GM12878 (cell line): ENCODE data around the gene AP1M1. TPM values are rescaled to one million over a fixed set of nuclear protein-coding genes. Genes with fewer than 3 reads are reported as not detected.
A peak's percentile ranks its signal among the peaks of the same experiment; 100 is the strongest.

Experiments
- CREM ChIP-seq: IDR thresholded peaks from 2 replicates; pipeline ENCODE4 v1.6.1; 2014; ENCODE audit warnings: antibody characterized with exemption, low read depth
- ESRRA ChIP-seq: IDR thresholded peaks from 2 replicates; pipeline ENCODE4 v1.6.1; 2012; ENCODE audit warnings: mild to moderate bottlenecking, low read length, improper control_type of control experiment
- FOXK2 ChIP-seq: fragments of 450-650 bp; IDR thresholded peaks from 2 replicates; pipeline ENCODE4 v1.6.1; 2017; ENCODE audit warnings: mild to moderate bottlenecking, moderate library complexity
- HDAC2 ChIP-seq: fragments of 200-600 bp; sonication (generic); IDR thresholded peaks from 2 replicates; pipeline ENCODE4 v1.6.1; 2017
- KAT2A ChIP-seq: conservative IDR thresholded peaks from 2 replicates; pipeline ENCODE4 v1.6.1; 2011; ENCODE audit warnings: low read depth, low read length; ENCODE audit not compliant: control insufficient read depth
- KDM1A ChIP-seq: fragments of 200-600 bp; sonication (generic); IDR thresholded peaks from 2 replicates; pipeline ENCODE4 v1.6.1; 2016; ENCODE audit warnings: borderline replicate concordance
- MEF2A ChIP-seq: IDR thresholded peaks from 2 replicates; pipeline ENCODE4 v1.6.1; 2011; ENCODE audit warnings: low read depth, mild to moderate bottlenecking, low read length, moderate library complexity; ENCODE audit not compliant: insufficient read depth
- NFXL1 ChIP-seq: fragments of 450-650 bp; IDR thresholded peaks from 2 replicates; pipeline ENCODE4 v1.6.1; 2017; ENCODE audit warnings: antibody characterized with exemption, mild to moderate bottlenecking, borderline replicate concordance
- NR2C2 ChIP-seq: IDR thresholded peaks from 2 replicates; pipeline ENCODE4 v1.6.1; 2011; ENCODE audit warnings: borderline replicate concordance, low read depth; ENCODE audit not compliant: control insufficient read depth, insufficient read length
- RELA ChIP-seq: fragments of 450-650 bp; IDR thresholded peaks from 2 replicates; pipeline ENCODE4 v1.8.0; 2014; ENCODE audit warnings: borderline replicate concordance; ENCODE audit not compliant: partially characterized antibody
- SIN3A ChIP-seq: IDR thresholded peaks from 2 replicates; pipeline ENCODE4 v1.6.1; 2012; ENCODE audit warnings: low read depth, low read length, improper control_type of control experiment
- SP1 ChIP-seq: IDR thresholded peaks from one replicate; pipeline ENCODE4 v1.6.1; 2011; ENCODE audit warnings: low read depth, low read length
- SREBF1 ChIP-seq: IDR thresholded peaks from 2 replicates; pipeline ENCODE4 v1.6.1; 2012; ENCODE audit warnings: mild to moderate bottlenecking, low read length
- STAT1 ChIP-seq: fragments of 450-650 bp; conservative IDR thresholded peaks from 2 replicates; pipeline ENCODE4 v1.6.1; 2014; ENCODE audit warnings: antibody characterized with exemption, mild to moderate bottlenecking
- STAT3 ChIP-seq: IDR thresholded peaks from 2 replicates; pipeline ENCODE4 v1.6.1; 2011; ENCODE audit warnings: low read depth, low read length, improper control_type of control experiment
- ZNF217 ChIP-seq: fragments of 450-650 bp; IDR thresholded peaks from 2 replicates; pipeline ENCODE4 v1.6.1; 2017; ENCODE audit warnings: antibody characterized with exemption, mild to moderate bottlenecking
- polyA plus RNA-seq, 11 experiments: library from polyadenylated mRNA; depleted of rRNA in 4 of 11; unstranded in 6 of 11; stranded (reverse) in 5 of 11; fragments of >200 nt; fragmentation: Nextera tagmentation in 4 of 11; fragmentation: Illumina TruSeq in 1 of 11; extraction: Ambion mirVana in 4 of 11; extraction: Trizol in 1 of 11; gene quantifications; 1 replicate in 1 of 11; 2 replicates in 10 of 11; pipeline versions ENCODE4 v1.2.1 to v1.2.3, GENCODE V29; 2011 to 2016; ENCODE audit warnings: inconsistent platforms in 2 of 11, missing spikeins in 2 of 11, low read depth in 1 of 11
- total RNA-seq, 4 experiments: library from RNA; depleted of rRNA in 3 of 4; stranded (reverse); fragments of >200 nt in 3 of 4; fragmentation: Illumina TruSeq in 1 of 4; extraction: Trizol in 1 of 4; gene quantifications; 2 replicates each; pipeline versions ENCODE4 v1.2.1 to v1.2.3, GENCODE V29; 2013 to 2021
- TF ChIP-seq, protein P1 (sequence below): fragments of 450-650 bp; formaldehyde crosslinking; IDR thresholded peaks from 2 replicates; pipeline ENCODE4 v1.4.0; 2022; ENCODE audit warnings: mild to moderate bottlenecking, moderate library complexity
- TF ChIP-seq, protein P2 (sequence below): fragments of 150-350 bp; IDR thresholded peaks from 2 replicates; pipeline ENCODE4 v1.6.1; 2014; ENCODE audit warnings: mild to moderate bottlenecking, low read depth, low read length
- TF ChIP-seq, protein P3 (sequence below): IDR thresholded peaks from 2 replicates; pipeline ENCODE4 v1.6.1; 2012; ENCODE audit warnings: low read depth, low read length, improper control_type of control experiment
- TF ChIP-seq, protein P4 (sequence below): IDR thresholded peaks from 2 replicates; pipeline ENCODE4 v1.6.1; 2011; ENCODE audit warnings: borderline replicate concordance, low read depth, mild to moderate bottlenecking, moderate library complexity, low read length; ENCODE audit not compliant: insufficient read depth, poor library complexity, severe bottlenecking
- TF ChIP-seq, protein P5 (sequence below), 3 experiments: IDR thresholded peaks in 2 of 3; conservative IDR thresholded peaks in 1 of 3; 2 replicates each; pipeline ENCODE4 v1.5.1; 2011; ENCODE audit warnings: low read depth in 3 of 3, low read length in 3 of 3, mild to moderate bottlenecking in 3 of 3, control low read depth in 2 of 3, moderate library complexity in 2 of 3, inconsistent platforms in 1 of 3, mixed read lengths in 1 of 3; ENCODE audit not compliant: control insufficient read depth in 2 of 3, insufficient read depth in 1 of 3; ENCODE audit errors: extremely low read depth in 1 of 3

AP1M1 gene
- total and polyA plus RNA-seq, 10 of the 15 experiments (the other 5 are each of a cell fraction or from before 2014, with no cell fraction given) = 1.0 to 116 (median 44.7) TPM

DNA sequence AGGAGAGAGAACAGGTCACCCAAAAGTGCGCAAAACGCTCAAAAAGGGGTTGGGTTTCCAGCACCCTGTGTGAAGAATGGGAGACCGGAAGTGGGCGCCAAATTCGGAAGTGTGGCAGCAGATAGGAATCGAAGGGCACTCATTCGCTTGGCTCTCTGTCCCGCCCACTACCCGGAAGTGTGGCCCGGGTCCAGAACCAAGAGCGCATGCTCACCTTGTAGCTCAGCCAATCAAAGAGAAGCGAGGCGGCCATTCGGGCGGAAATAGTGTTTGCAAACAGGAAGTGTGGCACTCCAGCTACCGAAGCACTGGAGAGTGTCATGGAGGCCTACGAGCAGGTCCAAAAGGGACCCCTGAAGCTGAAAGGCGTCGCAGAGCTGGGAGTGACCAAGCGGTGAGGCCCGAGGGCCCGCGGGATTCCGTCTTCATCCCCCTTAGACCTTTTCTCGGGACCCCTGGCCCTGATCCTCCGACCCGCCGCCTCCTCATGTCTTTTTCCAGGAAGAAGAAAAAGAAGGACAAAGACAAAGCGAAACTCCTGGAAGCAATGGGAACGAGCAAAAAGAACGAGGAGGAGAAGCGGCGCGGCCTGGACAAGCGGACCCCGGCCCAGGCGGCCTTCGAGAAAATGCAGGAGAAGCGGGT, 12.5 kb upstream of the AP1M1 start, which contains the start of gene FAM32A (continued):
- TF ChIP-seq, protein P1, sequence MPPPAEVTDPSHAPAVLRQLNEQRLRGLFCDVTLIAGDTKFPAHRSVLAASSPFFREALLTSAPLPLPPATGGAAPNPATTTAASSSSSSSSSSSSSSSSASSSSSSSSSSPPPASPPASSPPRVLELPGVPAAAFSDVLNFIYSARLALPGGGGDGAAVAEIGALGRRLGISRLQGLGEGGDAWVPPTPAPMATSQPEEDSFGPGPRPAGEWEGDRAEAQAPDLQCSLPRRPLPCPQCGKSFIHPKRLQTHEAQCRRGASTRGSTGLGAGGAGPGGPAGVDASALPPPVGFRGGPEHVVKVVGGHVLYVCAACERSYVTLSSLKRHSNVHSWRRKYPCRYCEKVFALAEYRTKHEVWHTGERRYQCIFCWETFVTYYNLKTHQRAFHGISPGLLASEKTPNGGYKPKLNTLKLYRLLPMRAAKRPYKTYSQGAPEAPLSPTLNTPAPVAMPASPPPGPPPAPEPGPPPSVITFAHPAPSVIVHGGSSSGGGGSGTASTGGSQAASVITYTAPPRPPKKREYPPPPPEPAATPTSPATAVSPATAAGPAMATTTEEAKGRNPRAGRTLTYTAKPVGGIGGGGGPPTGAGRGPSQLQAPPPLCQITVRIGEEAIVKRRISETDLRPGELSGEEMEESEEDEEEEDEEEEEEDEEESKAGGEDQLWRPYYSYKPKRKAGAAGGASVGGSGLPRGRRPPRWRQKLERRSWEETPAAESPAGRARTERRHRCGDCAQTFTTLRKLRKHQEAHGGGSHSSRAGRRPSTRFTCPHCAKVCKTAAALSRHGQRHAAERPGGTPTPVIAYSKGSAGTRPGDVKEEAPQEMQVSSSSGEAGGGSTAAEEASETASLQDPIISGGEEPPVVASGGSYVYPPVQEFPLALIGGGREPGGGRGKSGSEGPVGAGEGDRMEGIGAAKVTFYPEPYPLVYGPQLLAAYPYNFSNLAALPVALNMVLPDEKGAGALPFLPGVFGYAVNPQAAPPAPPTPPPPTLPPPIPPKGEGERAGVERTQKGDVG (CRISPR knock-in tag) = no peak
- TF ChIP-seq, protein P2, sequence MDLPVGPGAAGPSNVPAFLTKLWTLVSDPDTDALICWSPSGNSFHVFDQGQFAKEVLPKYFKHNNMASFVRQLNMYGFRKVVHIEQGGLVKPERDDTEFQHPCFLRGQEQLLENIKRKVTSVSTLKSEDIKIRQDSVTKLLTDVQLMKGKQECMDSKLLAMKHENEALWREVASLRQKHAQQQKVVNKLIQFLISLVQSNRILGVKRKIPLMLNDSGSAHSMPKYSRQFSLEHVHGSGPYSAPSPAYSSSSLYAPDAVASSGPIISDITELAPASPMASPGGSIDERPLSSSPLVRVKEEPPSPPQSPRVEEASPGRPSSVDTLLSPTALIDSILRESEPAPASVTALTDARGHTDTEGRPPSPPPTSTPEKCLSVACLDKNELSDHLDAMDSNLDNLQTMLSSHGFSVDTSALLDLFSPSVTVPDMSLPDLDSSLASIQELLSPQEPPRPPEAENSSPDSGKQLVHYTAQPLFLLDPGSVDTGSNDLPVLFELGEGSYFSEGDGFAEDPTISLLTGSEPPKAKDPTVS = 0 out of 2 replicates have a peak, but pooled peaks have one; percentile 25
- TF ChIP-seq KAT2A (no peak), NR2C2 (no peak), SIN3A (peak; percentile 62; the same call in 1 of the 2 replicates), ESRRA (0 out of 2 replicates have a peak, but pooled peaks have one; percentile 7), HDAC2 (no peak), RELA (peak; percentile 33), MEF2A (no peak), CREM (peak; percentile 69; the same call in 1 of the 2 replicates), STAT3 (no peak), SREBF1 (no peak), ZNF217 (no peak), NFXL1 (no peak), FOXK2 (peak; percentile 26; the same call in 1 of the 2 replicates), STAT1 (no peak), KDM1A (no peak), SP1 (peak; percentile 83)
- TF ChIP-seq, protein P3, sequence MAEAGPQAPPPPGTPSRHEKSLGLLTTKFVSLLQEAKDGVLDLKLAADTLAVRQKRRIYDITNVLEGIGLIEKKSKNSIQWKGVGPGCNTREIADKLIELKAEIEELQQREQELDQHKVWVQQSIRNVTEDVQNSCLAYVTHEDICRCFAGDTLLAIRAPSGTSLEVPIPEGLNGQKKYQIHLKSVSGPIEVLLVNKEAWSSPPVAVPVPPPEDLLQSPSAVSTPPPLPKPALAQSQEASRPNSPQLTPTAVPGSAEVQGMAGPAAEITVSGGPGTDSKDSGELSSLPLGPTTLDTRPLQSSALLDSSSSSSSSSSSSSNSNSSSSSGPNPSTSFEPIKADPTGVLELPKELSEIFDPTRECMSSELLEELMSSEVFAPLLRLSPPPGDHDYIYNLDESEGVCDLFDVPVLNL = no peak
- TF ChIP-seq, protein P4, sequence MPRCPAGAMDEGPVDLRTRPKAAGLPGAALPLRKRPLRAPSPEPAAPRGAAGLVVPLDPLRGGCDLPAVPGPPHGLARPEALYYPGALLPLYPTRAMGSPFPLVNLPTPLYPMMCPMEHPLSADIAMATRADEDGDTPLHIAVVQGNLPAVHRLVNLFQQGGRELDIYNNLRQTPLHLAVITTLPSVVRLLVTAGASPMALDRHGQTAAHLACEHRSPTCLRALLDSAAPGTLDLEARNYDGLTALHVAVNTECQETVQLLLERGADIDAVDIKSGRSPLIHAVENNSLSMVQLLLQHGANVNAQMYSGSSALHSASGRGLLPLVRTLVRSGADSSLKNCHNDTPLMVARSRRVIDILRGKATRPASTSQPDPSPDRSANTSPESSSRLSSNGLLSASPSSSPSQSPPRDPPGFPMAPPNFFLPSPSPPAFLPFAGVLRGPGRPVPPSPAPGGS = no peak
- TF ChIP-seq, protein P5, sequence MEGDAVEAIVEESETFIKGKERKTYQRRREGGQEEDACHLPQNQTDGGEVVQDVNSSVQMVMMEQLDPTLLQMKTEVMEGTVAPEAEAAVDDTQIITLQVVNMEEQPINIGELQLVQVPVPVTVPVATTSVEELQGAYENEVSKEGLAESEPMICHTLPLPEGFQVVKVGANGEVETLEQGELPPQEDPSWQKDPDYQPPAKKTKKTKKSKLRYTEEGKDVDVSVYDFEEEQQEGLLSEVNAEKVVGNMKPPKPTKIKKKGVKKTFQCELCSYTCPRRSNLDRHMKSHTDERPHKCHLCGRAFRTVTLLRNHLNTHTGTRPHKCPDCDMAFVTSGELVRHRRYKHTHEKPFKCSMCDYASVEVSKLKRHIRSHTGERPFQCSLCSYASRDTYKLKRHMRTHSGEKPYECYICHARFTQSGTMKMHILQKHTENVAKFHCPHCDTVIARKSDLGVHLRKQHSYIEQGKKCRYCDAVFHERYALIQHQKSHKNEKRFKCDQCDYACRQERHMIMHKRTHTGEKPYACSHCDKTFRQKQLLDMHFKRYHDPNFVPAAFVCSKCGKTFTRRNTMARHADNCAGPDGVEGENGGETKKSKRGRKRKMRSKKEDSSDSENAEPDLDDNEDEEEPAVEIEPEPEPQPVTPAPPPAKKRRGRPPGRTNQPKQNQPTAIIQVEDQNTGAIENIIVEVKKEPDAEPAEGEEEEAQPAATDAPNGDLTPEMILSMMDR (IDR thresholded peaks at IDR 0.05 in 2 of 3, conservative IDR thresholded peaks at IDR 0.05 in 1 of 3; ENCODE audit: control insufficient read depth in 2 of 3, extremely low read depth in 1 of 3, insufficient read depth in 1 of 3, low read depth in 3 of 3, low read length in 3 of 3) = no peak
